ENCODE data around the gene PLB1.

DNA sequence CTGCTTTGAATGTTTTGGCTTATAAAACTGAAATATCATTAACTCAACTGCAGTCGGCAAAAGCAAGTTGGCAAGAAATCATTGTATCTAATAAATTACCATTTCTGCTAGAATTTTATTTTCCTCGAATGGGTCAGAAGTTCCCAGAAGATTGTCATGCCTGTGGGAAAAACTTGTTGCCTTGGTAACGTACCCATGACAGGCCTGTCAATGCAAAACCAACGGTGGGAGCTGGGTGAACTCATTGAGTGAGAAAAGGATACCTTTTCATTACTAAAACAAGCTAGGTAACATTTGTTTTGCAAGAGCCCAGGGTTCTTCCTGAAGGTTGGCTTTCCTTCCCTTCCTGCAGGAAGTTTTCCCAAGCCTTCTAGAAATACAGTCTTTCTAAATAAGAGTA is 9.5 kb downstream of the PLB1 start:
- TF ChIP-seq CTCF (IDR thresholded peaks at IDR 0.05; ENCODE audit: low read depth, low read length), result no peak
- TF ChIP-seq, protein P1, sequence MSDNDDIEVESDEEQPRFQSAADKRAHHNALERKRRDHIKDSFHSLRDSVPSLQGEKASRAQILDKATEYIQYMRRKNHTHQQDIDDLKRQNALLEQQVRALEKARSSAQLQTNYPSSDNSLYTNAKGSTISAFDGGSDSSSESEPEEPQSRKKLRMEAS (IDR thresholded peaks at IDR 0.05; ENCODE audit: low read depth, low read length), result no peak
- TF ChIP-seq POLR2A (IDR thresholded peaks at IDR 0.05; ENCODE audit: extremely low read depth, insufficient read length), result no peak
